WTC11 (cell line): ENCODE data around the gene SLC22A13. TPM values are rescaled to one million over a fixed set of nuclear protein-coding genes. Genes with fewer than 3 reads are reported as not detected.

Experiments
- ATAC-seq: fragments of 200-7000 bp; cut with Tn5 transposase; 2 replicates; pipeline ENCODE4 v1.10.0; 2021; ENCODE audit warnings: mild to moderate bottlenecking, moderate library complexity
- CTCF ChIA-PET: fragments of 300-600 bp; sonication (Branson Sonifier 250); formaldehyde crosslinking; loops from one replicate; lab custom pipeline; 2021; ENCODE audit warnings: antibody characterized with exemption; lab: Charles Lee
- POLR2A ChIA-PET: fragments of 350-600 bp; sonication (Branson Sonifier 250); formaldehyde crosslinking; loops from one replicate; lab custom pipeline; 2021; ENCODE audit warnings: antibody characterized with exemption; lab: Charles Lee
- DNase-seq: peaks from one replicate; pipeline ENCODE4 v3.0.0; 2021; ENCODE audit warnings: low spot score
- H3K27ac Mint-ChIP-seq: 2 replicates; pipeline ENCODE4 v1.8.0; 2021; ENCODE audit warnings: mixed read lengths
- H3K27me3 Mint-ChIP-seq: 2 replicates; pipeline ENCODE4 v1.8.0; 2021; ENCODE audit warnings: low read depth, mild to moderate bottlenecking, moderate library complexity, mixed read lengths
- H3K36me3 Mint-ChIP-seq: 2 replicates; pipeline ENCODE4 v1.8.0; 2021; ENCODE audit warnings: mixed read lengths
- H3K4me1 Mint-ChIP-seq: 2 replicates; pipeline ENCODE4 v1.8.0; 2022; ENCODE audit warnings: mixed read lengths
- H3K4me3 Mint-ChIP-seq: 2 replicates; pipeline ENCODE4 v1.8.0; 2021; ENCODE audit warnings: mild to moderate bottlenecking, moderate library complexity, mixed read lengths
- H3K9me3 Mint-ChIP-seq: 2 replicates; pipeline ENCODE4 v1.8.0; 2021; ENCODE audit warnings: mixed read lengths
- ATF2 ChIP-seq: sonication (generic); formaldehyde crosslinking; IDR thresholded peaks from 2 replicates; pipeline ENCODE4 v1.8.1; 2022; ENCODE audit warnings: low read depth, missing genetic modification reagents, borderline replicate concordance
- ATF3 ChIP-seq: sonication (generic); formaldehyde crosslinking; conservative IDR thresholded peaks from 2 replicates; pipeline ENCODE4 v1.8.1; 2022; ENCODE audit warnings: mild to moderate bottlenecking, missing genetic modification reagents
- ATF6 ChIP-seq: sonication (generic); formaldehyde crosslinking; IDR thresholded peaks from 2 replicates; pipeline ENCODE4 v1.8.1; 2023; ENCODE audit warnings: mild to moderate bottlenecking, missing genetic modification reagents
- CREM ChIP-seq: sonication (generic); formaldehyde crosslinking; IDR thresholded peaks from 2 replicates; pipeline ENCODE4 v1.8.1; 2022; ENCODE audit warnings: mild to moderate bottlenecking, missing genetic modification reagents, moderate library complexity
- E2F1 ChIP-seq: sonication (generic); formaldehyde crosslinking; IDR thresholded peaks from 2 replicates; pipeline ENCODE4 v1.8.0; 2022; ENCODE audit warnings: mild to moderate bottlenecking, missing genetic modification reagents
- FOXK1 ChIP-seq: sonication (generic); formaldehyde crosslinking; IDR thresholded peaks from 2 replicates; pipeline ENCODE4 v1.8.0; 2022; ENCODE audit warnings: mild to moderate bottlenecking, moderate library complexity, missing genetic modification reagents
- GABPB1 ChIP-seq: sonication (generic); formaldehyde crosslinking; IDR thresholded peaks from 2 replicates; pipeline ENCODE4 v1.8.1; 2023; ENCODE audit warnings: mild to moderate bottlenecking, missing genetic modification reagents
- GTF2I ChIP-seq: fragments of 250-450 bp; sonication (Bioruptor Pico); conservative IDR thresholded peaks from 2 replicates; pipeline ENCODE4 v1.4.0; 2021; ENCODE audit warnings: mild to moderate bottlenecking
- HMGXB4 ChIP-seq: sonication (generic); formaldehyde crosslinking; IDR thresholded peaks from 2 replicates; pipeline ENCODE4 v1.8.1; 2023; ENCODE audit warnings: mild to moderate bottlenecking, moderate library complexity, missing genetic modification reagents
- JAZF1 ChIP-seq: fragments of 250-450 bp; sonication (Bioruptor Pico); IDR thresholded peaks from 2 replicates; pipeline ENCODE4 v1.9.0; 2021; ENCODE audit warnings: moderate library complexity, mild to moderate bottlenecking, inconsistent platforms
- KAT7 ChIP-seq: sonication (generic); formaldehyde crosslinking; IDR thresholded peaks from 2 replicates; pipeline ENCODE4 v1.8.1; 2023; ENCODE audit warnings: missing genetic modification reagents, mild to moderate bottlenecking, borderline replicate concordance
- MAX ChIP-seq: sonication (generic); formaldehyde crosslinking; IDR thresholded peaks from 2 replicates; pipeline ENCODE4 v1.8.0; 2022; ENCODE audit warnings: mild to moderate bottlenecking, missing genetic modification reagents
- MXD4 ChIP-seq: fragments of 250-450 bp; sonication (Bioruptor Pico); IDR thresholded peaks from 2 replicates; pipeline ENCODE4 v1.8.0; 2021; ENCODE audit warnings: mild to moderate bottlenecking, moderate library complexity, borderline replicate concordance
- MYBL2 ChIP-seq: sonication (generic); formaldehyde crosslinking; IDR thresholded peaks from 2 replicates; pipeline ENCODE4 v1.8.1; 2023; ENCODE audit warnings: mild to moderate bottlenecking, moderate library complexity, missing genetic modification reagents
- NFYB ChIP-seq: sonication (generic); formaldehyde crosslinking; conservative IDR thresholded peaks from 2 replicates; pipeline ENCODE4 v1.8.0; 2022; ENCODE audit warnings: low read depth, missing genetic modification reagents
- NR2C2 ChIP-seq: sonication (generic); formaldehyde crosslinking; IDR thresholded peaks from 2 replicates; pipeline ENCODE4 v1.8.0; 2022; ENCODE audit warnings: mild to moderate bottlenecking, missing genetic modification reagents
- PRRX2 ChIP-seq: fragments of 250-450 bp; sonication (Bioruptor Pico); IDR thresholded peaks from 2 replicates; pipeline ENCODE4 v1.8.0; 2021; ENCODE audit warnings: mild to moderate bottlenecking
- RELA ChIP-seq: sonication (generic); formaldehyde crosslinking; IDR thresholded peaks from 2 replicates; pipeline ENCODE4 v1.8.1; 2022; ENCODE audit warnings: missing genetic modification reagents, mild to moderate bottlenecking, borderline replicate concordance
- RORB ChIP-seq: fragments of 250-450 bp; sonication (Bioruptor Pico); IDR thresholded peaks from 2 replicates; pipeline ENCODE4 v1.9.0; 2021; ENCODE audit warnings: mild to moderate bottlenecking
- SMAD4 ChIP-seq: sonication (generic); formaldehyde crosslinking; IDR thresholded peaks from 2 replicates; pipeline ENCODE4 v1.8.0; 2022; ENCODE audit warnings: mild to moderate bottlenecking, missing genetic modification reagents
- SOX15 ChIP-seq: fragments of 250-450 bp; sonication (Bioruptor Pico); IDR thresholded peaks from 2 replicates; pipeline ENCODE4 v1.9.0; 2021; ENCODE audit warnings: mild to moderate bottlenecking
- TEAD4 ChIP-seq: sonication (generic); formaldehyde crosslinking; IDR thresholded peaks from 2 replicates; pipeline ENCODE4 v1.8.0; 2022; ENCODE audit warnings: mild to moderate bottlenecking, missing genetic modification reagents
- TP53 ChIP-seq: sonication (generic); formaldehyde crosslinking; IDR thresholded peaks from 2 replicates; pipeline ENCODE4 v1.8.1; 2023; ENCODE audit warnings: mild to moderate bottlenecking, missing genetic modification reagents
- ZNF396 ChIP-seq: fragments of 250-450 bp; sonication (Bioruptor Pico); IDR thresholded peaks from 2 replicates; pipeline ENCODE4 v1.8.0; 2021; ENCODE audit warnings: mild to moderate bottlenecking, moderate library complexity, borderline replicate concordance
- ZNF423 ChIP-seq: fragments of 250-450 bp; sonication (Bioruptor Pico); IDR thresholded peaks from 2 replicates; pipeline ENCODE4 v2.1.2; 2022; ENCODE audit warnings: mild to moderate bottlenecking, moderate library complexity
- ZNF425 ChIP-seq: fragments of 250-450 bp; sonication (Bioruptor Pico); conservative IDR thresholded peaks from 2 replicates; pipeline ENCODE4 v1.9.0; 2021; ENCODE audit warnings: mild to moderate bottlenecking
- ZNF512 ChIP-seq: sonication (generic); formaldehyde crosslinking; IDR thresholded peaks from 2 replicates; pipeline ENCODE4 v1.8.1; 2022; ENCODE audit warnings: missing genetic modification reagents, borderline replicate concordance
- total RNA-seq: library from RNA; stranded (reverse); gene quantifications from 3 replicates; pipeline ENCODE4 v1.2.3, GENCODE V29; 2021

Gene SLC22A13
- total RNA-seq, 1 experiment from 2014 or later = 0.42 TPM

GRCh38 chr3:38254872-38255271, 10.7 kb upstream of the SLC22A13 start:
- Mint-ChIP-seq H3K27me3 (no peaks in the 10 kb centered on the region), H3K27ac (no peak overlapping the region), H3K4me1 (peaks cover 5% of the 10 kb centered on the region; the same call in 1 of the 2 replicates), H3K9me3 (no peaks in the 10 kb centered on the region), H3K36me3 (peaks cover 44% of the 10 kb centered on the region), H3K4me3 (no peak overlapping the region)
- ATAC-seq = no peak
- ChIA-PET CTCF (no interaction called here), POLR2A (no interaction called here)
- TF ChIP-seq ATF2 (CRISPR knock-in tag) = no peak
- TF ChIP-seq PRRX2 (CRISPR knock-in tag) = no peak
- TF ChIP-seq MYBL2 (CRISPR knock-in tag) = no peak
- no peak for TF ChIP-seq CREM (CRISPR knock-in tag)
- TF ChIP-seq ZNF425 (CRISPR knock-in tag) = no peak
- no peak for TF ChIP-seq NR2C2
- no peak for TF ChIP-seq TP53
- no peak for TF ChIP-seq SOX15 (CRISPR knock-in tag)
- TF ChIP-seq ZNF396 (CRISPR knock-in tag) = no peak
- no peak for TF ChIP-seq HMGXB4 (CRISPR knock-in tag)
- no peak for TF ChIP-seq GABPB1 (CRISPR knock-in tag)
- TF ChIP-seq E2F1 (CRISPR knock-in tag) = no peak
- TF ChIP-seq JAZF1 (CRISPR knock-in tag) = no peak
- no peak for TF ChIP-seq RORB
- no peak for TF ChIP-seq NFYB (CRISPR knock-in tag)
- TF ChIP-seq RELA (CRISPR knock-in tag) = no peak
- no peak for TF ChIP-seq MXD4 (CRISPR knock-in tag)
- no peak for DNase-seq

GRCh38 chr3:38255627-38256026, 10.0 kb upstream of the SLC22A13 start:
- ChIA-PET CTCF (interaction anchor here (1.0 kb wide), 1 partner anchor 91 kb away, joined by 3 read pairs; no protein-coding TSS in a partner anchor), POLR2A (no interaction called here)
- ATAC-seq (no peak), DNase-seq (no peak)
- Mint-ChIP-seq H3K4me1 (peaks cover 5% of the 10 kb centered on the region; the same call in 1 of the 2 replicates), H3K36me3 (peaks cover 42% of the 10 kb centered on the region), H3K4me3 (no peak overlapping the region), H3K9me3 (no peaks in the 10 kb centered on the region), H3K27me3 (no peaks in the 10 kb centered on the region), H3K27ac (no peak overlapping the region; the same call in 1 of the 2 replicates)
- TF ChIP-seq MAX (no peak), KAT7 (no peak), TP53 (no peak), FOXK1 (CRISPR knock-in tag) (no peak), GTF2I (CRISPR knock-in tag) (no peak), TEAD4 (CRISPR knock-in tag) (no peak), ZNF423 (no peak), ATF6 (CRISPR knock-in tag) (no peak), RELA (CRISPR knock-in tag) (no peak), ATF3 (CRISPR knock-in tag) (no peak), ZNF512 (CRISPR knock-in tag) (no peak), SMAD4 (CRISPR knock-in tag) (no peak)
